Left ventricle myocardium inferior (tissue), 1 donor: ENCODE data around the gene HCFC1. TPM values are rescaled to one million over a fixed set of nuclear protein-coding genes. Genes with fewer than 3 reads are reported as not detected.

Experiments used
- DNase-seq: peaks from one replicate; pipeline ENCODE4 v3.0.0-alpha.2; 2020
- H3K27ac ChIP-seq: fragments of 200-600 bp; replicated peaks from 2 replicates; pipeline ENCODE4 v1.8.0; 2021
- H3K27me3 ChIP-seq: fragments of 200-600 bp; 2 replicates; pipeline ENCODE4 v1.8.0; 2021; ENCODE audit warnings: low read depth
- H3K36me3 ChIP-seq: fragments of 200-600 bp; 2 replicates; pipeline ENCODE4 v1.8.0; 2021
- H3K4me1 ChIP-seq: fragments of 200-600 bp; 2 replicates; pipeline ENCODE4 v1.8.0; 2021
- H3K4me3 ChIP-seq: fragments of 200-600 bp; 2 replicates; pipeline ENCODE4 v1.8.0; 2021; ENCODE audit warnings: mild to moderate bottlenecking, moderate library complexity
- H3K9me3 ChIP-seq: fragments of 200-600 bp; replicated peaks from 2 replicates; pipeline ENCODE4 v1.8.0; 2021
- CTCF ChIP-seq: fragments of 200-600 bp; IDR thresholded peaks from 2 replicates; pipeline ENCODE4 v1.8.0; 2021; ENCODE audit warnings: antibody characterized with exemption, mild to moderate bottlenecking, borderline replicate concordance
- intact Hi-C: fragments of 100-400 bp; cut with micrococcal nuclease; formaldehyde crosslinking; loops from one replicate; pipeline ENCODE4 v1.11.0; 2022
- total RNA-seq: library from RNA; stranded (reverse); fragmentation: NEBNext Ultra II Directional; extraction: Animal tissue kit (Norgen Biotek cat#: 25700); gene quantifications from one replicate; pipeline ENCODE4 v1.2.1, GENCODE V29; 2021
- donor health status: DM: no; HTN: yes; CAD: no; lungs with severe emphysema.

HCFC1 gene
- total RNA-seq, 1 donor from 2014 or later, result 28.4 TPM

- no peak for TF ChIP-seq CTCF
- DNase-seq, result no peak
- intact Hi-C loops, result no loop called here
- no peaks in the 10 kb centered on the region for H3K27me3 ChIP-seq
- peak overlapping the region; percentile 99 for H3K27ac ChIP-seq
- H3K36me3 ChIP-seq, result no peaks in the 10 kb centered on the region
- no peaks in the 10 kb centered on the region for H3K9me3 ChIP-seq
- H3K4me1 ChIP-seq, result peaks cover 19% of the 10 kb centered on the region
- no peak overlapping the region for H3K4me3 ChIP-seq
Measured at GRCh38 chrX:153974726-153975286, 3.2 kb upstream of the HCFC1 start.

- DNase-seq, result no peak
- H3K9me3 ChIP-seq, result no peaks in the 10 kb centered on the region
- H3K27ac ChIP-seq, result peak overlapping the region; percentile 99
- H3K27me3 ChIP-seq, result no peaks in the 10 kb centered on the region
- H3K4me1 ChIP-seq, result peaks cover 25% of the 10 kb centered on the region
- intact Hi-C loops, result no loop called here
- no peak for TF ChIP-seq CTCF
- H3K36me3 ChIP-seq, result no peaks in the 10 kb centered on the region
- H3K4me3 ChIP-seq, result peak overlapping the region; percentile 83
Measured at GRCh38 chrX:153974003-153974725, 2.5 kb upstream of the HCFC1 start.

- intact Hi-C loops, result no loop called here
- peak overlapping the region; percentile 99 for H3K27ac ChIP-seq
- H3K4me1 ChIP-seq, result peaks cover 33% of the 10 kb centered on the region
- no peaks in the 10 kb centered on the region for H3K27me3 ChIP-seq
- no peak for DNase-seq
- peak overlapping the region; percentile 83 for H3K4me3 ChIP-seq
- no peaks in the 10 kb centered on the region for H3K36me3 ChIP-seq
- no peaks in the 10 kb centered on the region for H3K9me3 ChIP-seq
- no peak for TF ChIP-seq CTCF
Measured at GRCh38 chrX:153973127-153974002, 1.7 kb upstream of the HCFC1 start.

GRCh38 chrX:153972368-153973126 is 929 bp upstream of the HCFC1 start, which contains the start of gene TMEM187:
Gene TMEM187, plus strand, starts transcription at chrX:153972754. Its CDS starts 9,309 bp downstream, at chrX:153982063.
- peak; percentile 85 for DNase-seq
- intact Hi-C loops, result no loop called here
- H3K27me3 ChIP-seq, result no peaks in the 10 kb centered on the region
- no peaks in the 10 kb centered on the region for H3K36me3 ChIP-seq
- no peak for TF ChIP-seq CTCF
- peak within 1 kb of the TSS; percentile 83 for H3K4me3 ChIP-seq
- peaks cover 42% of the 10 kb centered on the region for H3K4me1 ChIP-seq
- no peaks in the 10 kb centered on the region for H3K9me3 ChIP-seq
- H3K27ac ChIP-seq, result peak within 1 kb of the TSS; percentile 99

GRCh38 chrX:153971124-153971449 is 531 bp downstream of the HCFC1 start:
- no peak for TF ChIP-seq CTCF
- intact Hi-C loops, result no loop called here
- no peaks in the 10 kb centered on the region for H3K9me3 ChIP-seq
- H3K4me1 ChIP-seq, result peaks cover 56% of the 10 kb centered on the region
- H3K4me3 ChIP-seq, result peak overlapping the region; percentile 83
- DNase-seq, result peak; percentile 88
- no peaks in the 10 kb centered on the region for H3K36me3 ChIP-seq
- no peaks in the 10 kb centered on the region for H3K27me3 ChIP-seq
- peak overlapping the region; percentile 99 for H3K27ac ChIP-seq
